SK-N-SH treated with all-trans-retinoic acid at 6 μM for 48 hours (cell line): ENCODE results near the gene OBSCN.

Experiments used
- ATAC-seq: fragments of 200-7000 bp; cut with Tn5 transposase; 3 replicates; pipeline ENCODE4 v1.9.1; 2020; ENCODE audit warnings: mild to moderate bottlenecking, moderate library complexity
- ARNTL ChIP-seq: fragments of 450-650 bp; formaldehyde crosslinking; IDR thresholded peaks from 2 replicates; pipeline ENCODE4 v1.5.0; 2020; ENCODE audit warnings: low read depth, mild to moderate bottlenecking, moderate library complexity, borderline replicate concordance
- BACH2 ChIP-seq: fragments of 250-450 bp; sonication (Bioruptor Pico); IDR thresholded peaks from 2 replicates; pipeline ENCODE4 v1.9.0; 2021; ENCODE audit warnings: mild to moderate bottlenecking, borderline replicate concordance
- CSDC2 ChIP-seq: fragments of 250-450 bp; sonication (Bioruptor Pico); IDR thresholded peaks from 2 replicates; pipeline ENCODE4 v1.5.0; 2020; ENCODE audit warnings: mild to moderate bottlenecking, moderate library complexity
- ESRRG ChIP-seq: fragments of 250-450 bp; sonication (Bioruptor Pico); IDR thresholded peaks from 2 replicates; pipeline ENCODE4 v1.6.1; 2021; ENCODE audit warnings: mild to moderate bottlenecking
- GLIS3 ChIP-seq: fragments of 250-450 bp; sonication (Bioruptor Pico); IDR thresholded peaks from 2 replicates; pipeline ENCODE4 v1.5.0; 2020; ENCODE audit warnings: mild to moderate bottlenecking, moderate library complexity
- ISL1 ChIP-seq: fragments of 250-450 bp; sonication (Bioruptor Pico); IDR thresholded peaks from 2 replicates; pipeline ENCODE4 v2.1.2; 2022; ENCODE audit warnings: mild to moderate bottlenecking, moderate library complexity
- OSR1 ChIP-seq: fragments of 250-450 bp; sonication (Bioruptor Pico); IDR thresholded peaks from 2 replicates; pipeline ENCODE4 v1.8.0; 2022; ENCODE audit warnings: moderate library complexity, mild to moderate bottlenecking, inconsistent platforms
- PPARA ChIP-seq: fragments of 250-450 bp; sonication (Bioruptor Pico); IDR thresholded peaks from 2 replicates; pipeline ENCODE4 v1.5.0; 2020; ENCODE audit warnings: mild to moderate bottlenecking, borderline replicate concordance
- RARB ChIP-seq: fragments of 250-450 bp; sonication (Bioruptor Pico); IDR thresholded peaks from 2 replicates; pipeline ENCODE4 v1.8.0; 2021; ENCODE audit warnings: mild to moderate bottlenecking, moderate library complexity
- SNAI2 ChIP-seq: fragments of 250-450 bp; sonication (Bioruptor Pico); IDR thresholded peaks from 2 replicates; pipeline ENCODE4 v1.5.0; 2020; ENCODE audit warnings: mild to moderate bottlenecking, moderate library complexity
- TCF4 ChIP-seq: fragments of 250-450 bp; sonication (Bioruptor Pico); IDR thresholded peaks from 2 replicates; pipeline ENCODE4 v1.8.0; 2021; ENCODE audit warnings: mild to moderate bottlenecking, moderate library complexity, borderline replicate concordance
- ZC3H10 ChIP-seq: fragments of 250-450 bp; sonication (Bioruptor Pico); IDR thresholded peaks from 2 replicates; pipeline ENCODE4 v1.5.1; 2021; ENCODE audit warnings: mild to moderate bottlenecking, moderate library complexity
- ZFP3 ChIP-seq: fragments of 250-450 bp; sonication (Bioruptor Pico); IDR thresholded peaks from 2 replicates; pipeline ENCODE4 v1.5.0; 2020; ENCODE audit warnings: mild to moderate bottlenecking, moderate library complexity
- ZFP30 ChIP-seq: fragments of 450-650 bp; formaldehyde crosslinking; IDR thresholded peaks from 2 replicates; pipeline ENCODE4 v1.5.0; 2022; ENCODE audit warnings: mild to moderate bottlenecking, moderate library complexity
- ZNF565 ChIP-seq: fragments of 450-650 bp; formaldehyde crosslinking; conservative IDR thresholded peaks from 2 replicates; pipeline ENCODE4 v1.5.0; 2020; ENCODE audit warnings: low read depth, mild to moderate bottlenecking, moderate library complexity
- ZNF8 ChIP-seq: fragments of 450-650 bp; formaldehyde crosslinking; IDR thresholded peaks from 2 replicates; pipeline ENCODE4 v1.5.0; 2020; ENCODE audit warnings: mild to moderate bottlenecking, moderate library complexity
- TF ChIP-seq, protein P1 (sequence below): fragments of 250-450 bp; sonication (Bioruptor Pico); IDR thresholded peaks from 2 replicates; pipeline ENCODE4 v1.8.0; 2020; ENCODE audit warnings: mild to moderate bottlenecking, moderate library complexity, borderline replicate concordance
- TF ChIP-seq, protein P2 (sequence below): fragments of 250-450 bp; sonication (Bioruptor Pico); IDR thresholded peaks from 2 replicates; pipeline ENCODE4 v1.5.0; 2020; ENCODE audit warnings: mild to moderate bottlenecking, moderate library complexity
- TF ChIP-seq, protein P3 (sequence below): fragments of 250-450 bp; sonication (Bioruptor Pico); IDR thresholded peaks from 2 replicates; pipeline ENCODE4 v1.5.1; 2020; ENCODE audit warnings: low read depth, mild to moderate bottlenecking, moderate library complexity
- TF ChIP-seq, protein P4 (sequence below): fragments of 250-450 bp; sonication (Bioruptor Pico); IDR thresholded peaks from 2 replicates; pipeline ENCODE4 v1.5.1; 2021; ENCODE audit warnings: mild to moderate bottlenecking, moderate library complexity
- TF ChIP-seq, protein P5 (sequence below): fragments of 250-450 bp; sonication (Bioruptor Pico); IDR thresholded peaks from 2 replicates; pipeline ENCODE4 v1.8.0; 2021; ENCODE audit warnings: low read depth, mild to moderate bottlenecking, moderate library complexity, borderline replicate concordance

OBSCN gene

DNA sequence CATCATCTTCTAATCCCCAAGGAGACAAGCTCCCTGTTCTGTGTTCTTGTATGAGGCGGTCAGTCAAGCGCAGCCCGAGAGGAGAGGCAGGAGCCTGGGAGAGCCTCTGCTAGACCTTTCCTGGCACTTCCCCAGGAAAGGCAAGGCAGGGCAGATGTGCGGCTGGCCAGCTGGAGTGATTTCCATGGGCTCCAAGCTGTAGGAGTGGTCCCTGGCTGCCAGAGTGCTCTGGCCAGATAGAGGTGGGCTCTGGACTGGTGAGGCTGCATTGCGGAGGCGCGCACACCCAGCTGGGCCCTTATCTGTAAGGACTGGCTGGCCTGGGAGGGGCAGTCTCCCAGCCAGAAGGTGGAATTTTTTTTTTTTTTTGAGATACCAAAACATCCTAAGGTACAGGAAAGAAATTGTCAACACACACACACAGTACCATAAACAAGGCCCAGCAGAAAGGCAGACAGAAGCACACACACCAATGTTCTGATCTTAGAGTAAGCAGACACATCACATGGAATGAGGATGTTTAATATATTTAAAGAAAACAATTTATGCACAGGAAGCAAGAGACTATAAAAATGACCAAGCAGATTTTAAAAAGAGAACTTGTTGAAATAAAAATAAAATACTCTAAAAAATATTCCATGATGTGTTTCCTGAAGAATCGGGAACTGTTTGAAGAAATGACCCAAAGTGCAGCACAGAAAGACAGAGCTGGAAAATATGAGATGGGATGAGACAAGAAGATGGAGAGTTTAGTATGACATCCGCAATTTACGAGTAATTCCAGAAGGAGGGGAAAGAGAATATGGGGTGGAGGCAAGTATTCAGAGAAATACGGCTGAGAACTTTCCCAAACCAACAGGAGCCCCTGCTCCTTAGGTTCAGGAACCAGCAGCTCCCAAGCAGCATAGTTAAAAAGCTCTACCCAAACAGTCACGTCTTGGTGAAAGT, 28.8 kb upstream of the OBSCN start:
- no peak for ATAC-seq

DNA sequence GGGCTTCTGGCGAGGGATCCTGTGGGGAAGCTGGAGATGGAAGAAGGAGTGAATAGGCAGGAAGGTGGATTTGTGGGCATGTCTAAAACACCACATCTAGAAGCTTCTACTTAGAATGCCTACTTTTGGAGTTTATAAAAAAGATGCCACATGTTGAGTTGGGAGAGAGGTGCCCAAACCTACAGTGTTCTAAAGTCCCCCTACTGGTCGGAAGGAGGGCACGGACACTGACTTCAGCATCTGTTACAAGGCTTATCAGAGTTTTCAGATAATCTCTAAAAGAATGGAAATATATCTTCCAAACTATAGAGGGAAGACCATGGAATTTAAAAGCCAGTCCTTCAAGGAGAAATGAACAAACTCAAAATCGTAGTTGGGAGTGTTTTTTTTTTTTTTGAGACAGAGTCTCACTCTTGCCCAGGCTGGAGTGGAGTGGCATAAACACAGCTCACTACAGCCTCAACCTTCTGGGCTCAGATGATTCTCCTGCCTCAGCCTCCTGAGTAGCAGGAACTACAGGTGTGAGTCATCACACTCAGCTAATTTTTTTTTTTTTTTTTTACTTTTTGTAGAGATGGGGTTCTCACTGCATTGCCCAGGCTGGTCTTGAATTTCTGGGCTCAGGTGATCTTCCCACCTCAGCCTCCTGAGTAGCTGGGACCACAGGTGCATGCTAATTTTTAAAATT, 27.4 kb upstream of the OBSCN start:
- ATAC-seq = peak; percentile 61
- TF ChIP-seq OSR1 (CRISPR knock-in tag) (no peak), PPARA (no peak), ZNF8 (CRISPR knock-in tag) (no peak), GLIS3 (CRISPR knock-in tag) (no peak), CSDC2 (CRISPR knock-in tag) (no peak), ARNTL (CRISPR knock-in tag) (no peak)
- TF ChIP-seq, all 23 proteins: peak for 0

More for the DNA sequence above, 28.8 kb upstream of the OBSCN start:
- TF ChIP-seq RARB (CRISPR knock-in tag) (no peak), ZFP3 (CRISPR knock-in tag) (no peak), ZC3H10 (CRISPR knock-in tag) (no peak), ZNF565 (CRISPR knock-in tag) (no peak), TCF4 (CRISPR knock-in tag) (no peak; the same call in 1 of the 2 replicates), GLIS3 (CRISPR knock-in tag) (no peak), ESRRG (CRISPR knock-in tag) (no peak), ZFP30 (no peak), PPARA (no peak), ZNF8 (CRISPR knock-in tag) (no peak), ISL1 (CRISPR knock-in tag) (no peak), SNAI2 (CRISPR knock-in tag) (no peak), BACH2 (CRISPR knock-in tag) (no peak)
- TF ChIP-seq, protein P1, sequence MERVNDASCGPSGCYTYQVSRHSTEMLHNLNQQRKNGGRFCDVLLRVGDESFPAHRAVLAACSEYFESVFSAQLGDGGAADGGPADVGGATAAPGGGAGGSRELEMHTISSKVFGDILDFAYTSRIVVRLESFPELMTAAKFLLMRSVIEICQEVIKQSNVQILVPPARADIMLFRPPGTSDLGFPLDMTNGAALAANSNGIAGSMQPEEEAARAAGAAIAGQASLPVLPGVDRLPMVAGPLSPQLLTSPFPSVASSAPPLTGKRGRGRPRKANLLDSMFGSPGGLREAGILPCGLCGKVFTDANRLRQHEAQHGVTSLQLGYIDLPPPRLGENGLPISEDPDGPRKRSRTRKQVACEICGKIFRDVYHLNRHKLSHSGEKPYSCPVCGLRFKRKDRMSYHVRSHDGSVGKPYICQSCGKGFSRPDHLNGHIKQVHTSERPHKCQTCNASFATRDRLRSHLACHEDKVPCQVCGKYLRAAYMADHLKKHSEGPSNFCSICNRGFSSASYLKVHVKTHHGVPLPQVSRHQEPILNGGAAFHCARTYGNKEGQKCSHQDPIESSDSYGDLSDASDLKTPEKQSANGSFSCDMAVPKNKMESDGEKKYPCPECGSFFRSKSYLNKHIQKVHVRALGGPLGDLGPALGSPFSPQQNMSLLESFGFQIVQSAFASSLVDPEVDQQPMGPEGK (CRISPR knock-in tag) = no peak
- TF ChIP-seq, protein P2, sequence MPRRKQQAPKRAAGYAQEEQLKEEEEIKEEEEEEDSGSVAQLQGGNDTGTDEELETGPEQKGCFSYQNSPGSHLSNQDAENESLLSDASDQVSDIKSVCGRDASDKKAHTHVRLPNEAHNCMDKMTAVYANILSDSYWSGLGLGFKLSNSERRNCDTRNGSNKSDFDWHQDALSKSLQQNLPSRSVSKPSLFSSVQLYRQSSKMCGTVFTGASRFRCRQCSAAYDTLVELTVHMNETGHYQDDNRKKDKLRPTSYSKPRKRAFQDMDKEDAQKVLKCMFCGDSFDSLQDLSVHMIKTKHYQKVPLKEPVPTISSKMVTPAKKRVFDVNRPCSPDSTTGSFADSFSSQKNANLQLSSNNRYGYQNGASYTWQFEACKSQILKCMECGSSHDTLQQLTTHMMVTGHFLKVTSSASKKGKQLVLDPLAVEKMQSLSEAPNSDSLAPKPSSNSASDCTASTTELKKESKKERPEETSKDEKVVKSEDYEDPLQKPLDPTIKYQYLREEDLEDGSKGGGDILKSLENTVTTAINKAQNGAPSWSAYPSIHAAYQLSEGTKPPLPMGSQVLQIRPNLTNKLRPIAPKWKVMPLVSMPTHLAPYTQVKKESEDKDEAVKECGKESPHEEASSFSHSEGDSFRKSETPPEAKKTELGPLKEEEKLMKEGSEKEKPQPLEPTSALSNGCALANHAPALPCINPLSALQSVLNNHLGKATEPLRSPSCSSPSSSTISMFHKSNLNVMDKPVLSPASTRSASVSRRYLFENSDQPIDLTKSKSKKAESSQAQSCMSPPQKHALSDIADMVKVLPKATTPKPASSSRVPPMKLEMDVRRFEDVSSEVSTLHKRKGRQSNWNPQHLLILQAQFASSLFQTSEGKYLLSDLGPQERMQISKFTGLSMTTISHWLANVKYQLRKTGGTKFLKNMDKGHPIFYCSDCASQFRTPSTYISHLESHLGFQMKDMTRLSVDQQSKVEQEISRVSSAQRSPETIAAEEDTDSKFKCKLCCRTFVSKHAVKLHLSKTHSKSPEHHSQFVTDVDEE = no peak
- TF ChIP-seq, protein P3, sequence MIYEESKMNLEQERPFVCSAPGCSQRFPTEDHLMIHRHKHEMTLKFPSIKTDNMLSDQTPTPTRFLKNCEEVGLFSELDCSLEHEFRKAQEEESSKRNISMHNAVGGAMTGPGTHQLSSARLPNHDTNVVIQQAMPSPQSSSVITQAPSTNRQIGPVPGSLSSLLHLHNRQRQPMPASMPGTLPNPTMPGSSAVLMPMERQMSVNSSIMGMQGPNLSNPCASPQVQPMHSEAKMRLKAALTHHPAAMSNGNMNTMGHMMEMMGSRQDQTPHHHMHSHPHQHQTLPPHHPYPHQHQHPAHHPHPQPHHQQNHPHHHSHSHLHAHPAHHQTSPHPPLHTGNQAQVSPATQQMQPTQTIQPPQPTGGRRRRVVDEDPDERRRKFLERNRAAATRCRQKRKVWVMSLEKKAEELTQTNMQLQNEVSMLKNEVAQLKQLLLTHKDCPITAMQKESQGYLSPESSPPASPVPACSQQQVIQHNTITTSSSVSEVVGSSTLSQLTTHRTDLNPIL (CRISPR knock-in tag) = no peak
- TF ChIP-seq, protein P4, sequence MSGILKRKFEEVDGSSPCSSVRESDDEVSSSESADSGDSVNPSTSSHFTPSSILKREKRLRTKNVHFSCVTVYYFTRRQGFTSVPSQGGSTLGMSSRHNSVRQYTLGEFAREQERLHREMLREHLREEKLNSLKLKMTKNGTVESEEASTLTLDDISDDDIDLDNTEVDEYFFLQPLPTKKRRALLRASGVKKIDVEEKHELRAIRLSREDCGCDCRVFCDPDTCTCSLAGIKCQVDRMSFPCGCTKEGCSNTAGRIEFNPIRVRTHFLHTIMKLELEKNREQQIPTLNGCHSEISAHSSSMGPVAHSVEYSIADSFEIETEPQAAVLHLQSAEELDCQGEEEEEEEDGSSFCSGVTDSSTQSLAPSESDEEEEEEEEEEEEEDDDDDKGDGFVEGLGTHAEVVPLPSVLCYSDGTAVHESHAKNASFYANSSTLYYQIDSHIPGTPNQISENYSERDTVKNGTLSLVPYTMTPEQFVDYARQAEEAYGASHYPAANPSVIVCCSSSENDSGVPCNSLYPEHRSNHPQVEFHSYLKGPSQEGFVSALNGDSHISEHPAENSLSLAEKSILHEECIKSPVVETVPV (CRISPR knock-in tag) = no peak
- TF ChIP-seq, protein P5, sequence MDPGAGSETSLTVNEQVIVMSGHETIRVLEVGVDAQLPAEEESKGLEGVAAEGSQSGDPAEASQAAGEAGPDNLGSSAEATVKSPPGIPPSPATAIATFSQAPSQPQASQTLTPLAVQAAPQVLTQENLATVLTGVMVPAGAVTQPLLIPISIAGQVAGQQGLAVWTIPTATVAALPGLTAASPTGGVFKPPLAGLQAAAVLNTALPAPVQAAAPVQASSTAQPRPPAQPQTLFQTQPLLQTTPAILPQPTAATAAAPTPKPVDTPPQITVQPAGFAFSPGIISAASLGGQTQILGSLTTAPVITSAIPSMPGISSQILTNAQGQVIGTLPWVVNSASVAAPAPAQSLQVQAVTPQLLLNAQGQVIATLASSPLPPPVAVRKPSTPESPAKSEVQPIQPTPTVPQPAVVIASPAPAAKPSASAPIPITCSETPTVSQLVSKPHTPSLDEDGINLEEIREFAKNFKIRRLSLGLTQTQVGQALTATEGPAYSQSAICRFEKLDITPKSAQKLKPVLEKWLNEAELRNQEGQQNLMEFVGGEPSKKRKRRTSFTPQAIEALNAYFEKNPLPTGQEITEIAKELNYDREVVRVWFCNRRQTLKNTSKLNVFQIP (CRISPR knock-in tag) = no peak
